Measurements from ENCODE around the gene GSTM4. TPM values are rescaled to one million over a fixed set of nuclear protein-coding genes. Genes with fewer than 3 reads are reported as not detected.

The GSTM4 gene
- total RNA-seq, 2 experiments from 2014 or later: 8.3 to 10.5 TPM

DNA sequence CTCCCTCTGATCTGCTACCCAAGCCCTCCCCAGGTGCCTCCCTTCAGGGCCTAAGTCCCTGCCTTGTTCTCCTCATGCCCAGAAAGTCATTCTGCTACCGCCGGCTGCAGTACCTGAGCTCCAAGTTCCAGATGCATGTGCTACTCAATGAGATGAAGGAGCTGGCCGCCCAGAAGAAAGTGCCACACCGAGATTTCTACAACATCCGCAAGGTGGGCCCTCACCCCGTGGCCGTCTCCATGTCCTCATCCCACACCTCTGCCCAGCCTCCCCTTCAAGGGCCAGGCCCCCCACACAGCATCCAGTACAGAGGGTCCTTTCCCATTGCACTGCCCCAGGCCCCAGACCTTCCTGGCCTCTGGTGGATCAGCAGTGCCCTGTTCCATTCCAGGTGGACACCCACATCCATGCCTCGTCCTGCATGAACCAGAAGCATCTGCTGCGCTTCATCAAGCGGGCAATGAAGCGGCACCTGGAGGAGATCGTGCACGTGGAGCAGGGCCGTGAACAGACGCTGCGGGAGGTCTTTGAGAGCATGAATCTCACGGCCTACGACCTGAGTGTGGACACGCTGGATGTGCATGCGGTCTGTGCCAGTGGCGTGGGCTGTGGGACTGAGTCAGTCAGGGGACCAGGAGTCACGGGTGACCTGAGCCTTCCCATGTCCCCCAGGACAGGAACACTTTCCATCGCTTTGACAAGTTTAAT lies 28.1 kb upstream of the GSTM4 start:
- Mint-ChIP-seq H3K4me3 (no peak overlapping the region), H3K27ac (peak overlapping the region; percentile 1), H3K9me3 (no peaks in the 10 kb centered on the region), H3K36me3 (ENCODE audit: low read depth) (peaks cover 30% of the 10 kb centered on the region), H3K4me1 (ENCODE audit: low read depth) (peaks cover 17% of the 10 kb centered on the region), H3K27me3 (no peaks in the 10 kb centered on the region)
- intact Hi-C loops (cut with micrococcal nuclease): no loop called here
- ATAC-seq (no peak), DNase-seq (no peak)
- TF ChIP-seq, protein P1, sequence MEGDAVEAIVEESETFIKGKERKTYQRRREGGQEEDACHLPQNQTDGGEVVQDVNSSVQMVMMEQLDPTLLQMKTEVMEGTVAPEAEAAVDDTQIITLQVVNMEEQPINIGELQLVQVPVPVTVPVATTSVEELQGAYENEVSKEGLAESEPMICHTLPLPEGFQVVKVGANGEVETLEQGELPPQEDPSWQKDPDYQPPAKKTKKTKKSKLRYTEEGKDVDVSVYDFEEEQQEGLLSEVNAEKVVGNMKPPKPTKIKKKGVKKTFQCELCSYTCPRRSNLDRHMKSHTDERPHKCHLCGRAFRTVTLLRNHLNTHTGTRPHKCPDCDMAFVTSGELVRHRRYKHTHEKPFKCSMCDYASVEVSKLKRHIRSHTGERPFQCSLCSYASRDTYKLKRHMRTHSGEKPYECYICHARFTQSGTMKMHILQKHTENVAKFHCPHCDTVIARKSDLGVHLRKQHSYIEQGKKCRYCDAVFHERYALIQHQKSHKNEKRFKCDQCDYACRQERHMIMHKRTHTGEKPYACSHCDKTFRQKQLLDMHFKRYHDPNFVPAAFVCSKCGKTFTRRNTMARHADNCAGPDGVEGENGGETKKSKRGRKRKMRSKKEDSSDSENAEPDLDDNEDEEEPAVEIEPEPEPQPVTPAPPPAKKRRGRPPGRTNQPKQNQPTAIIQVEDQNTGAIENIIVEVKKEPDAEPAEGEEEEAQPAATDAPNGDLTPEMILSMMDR (IDR thresholded peaks at IDR 0.05): no peak
- POLR2A ChIA-PET: interaction anchor here (1.1 kb wide), 1 partner anchor 9 kb away, joined by 4 read pairs; no protein-coding TSS in a partner anchor
- CTCF ChIA-PET: interaction anchor here (1.3 to 18.5 kb wide), 5 partner anchors 12 to 86 kb away, joined by 3 to 294 read pairs (median 29); partner anchors contain the start of genes GNAI3 and GPR61

DNA sequence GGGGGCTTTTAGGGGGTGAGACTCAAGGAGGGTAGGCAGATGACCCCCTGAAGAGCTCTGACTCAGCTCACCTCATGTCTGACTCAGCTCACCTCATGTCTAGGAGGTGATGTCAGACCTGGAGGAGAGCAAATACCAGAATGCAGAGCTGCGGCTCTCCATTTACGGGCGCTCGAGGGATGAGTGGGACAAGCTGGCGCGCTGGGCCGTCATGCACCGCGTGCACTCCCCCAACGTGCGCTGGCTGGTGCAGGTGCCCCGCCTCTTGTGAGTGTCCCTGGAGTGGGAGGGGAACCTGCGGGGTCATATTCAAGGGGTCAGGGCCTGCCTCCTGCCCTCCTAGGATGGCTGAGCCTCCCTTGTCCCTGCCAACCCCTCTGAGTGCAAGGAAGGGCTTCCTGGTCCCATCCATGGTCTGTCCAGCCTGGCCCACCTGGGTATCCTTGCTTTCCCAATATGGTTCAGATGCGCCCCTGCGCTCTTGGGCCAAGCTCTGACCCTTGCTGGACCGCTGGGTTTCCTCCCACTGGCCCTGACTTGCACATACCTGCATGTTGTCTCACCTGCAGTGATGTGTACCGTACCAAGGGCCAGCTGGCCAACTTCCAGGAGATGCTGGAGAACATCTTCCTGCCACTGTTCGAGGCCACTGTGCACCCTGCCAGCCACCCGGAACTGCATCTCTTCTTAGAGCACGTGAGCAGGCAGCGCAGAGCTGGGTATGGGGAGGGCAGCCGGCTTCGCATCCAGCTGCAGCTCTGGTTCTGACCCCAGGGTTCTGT lies 27.2 kb upstream of the GSTM4 start:
- intact Hi-C loops (cut with micrococcal nuclease): no loop called here
- Mint-ChIP-seq H3K27me3 (no peaks in the 10 kb centered on the region), H3K4me3 (no peak overlapping the region), H3K27ac (no peak overlapping the region), H3K4me1 (ENCODE audit: low read depth) (peaks cover 9% of the 10 kb centered on the region), H3K9me3 (no peaks in the 10 kb centered on the region), H3K36me3 (ENCODE audit: low read depth) (peaks cover 30% of the 10 kb centered on the region)
- ChIA-PET CTCF (interaction anchor here (1.1 to 18.5 kb wide), 10 partner anchors 9 to 356 kb away, joined by 3 to 294 read pairs (median 7); partner anchors contain the start of genes AHCYL1, AMPD2, GNAI3 and GNAT2), POLR2A (interaction anchor here (0.7 to 1.1 kb wide), 5 partner anchors 8 to 80 kb away, joined by 3 to 4 read pairs (median 3); partner anchors contain the start of genes AMPD2 and GNAT2)
- ATAC-seq (peak; percentile 31), DNase-seq (no peak)
- TF ChIP-seq, protein P1 (IDR thresholded peaks at IDR 0.05): no peak

DNA sequence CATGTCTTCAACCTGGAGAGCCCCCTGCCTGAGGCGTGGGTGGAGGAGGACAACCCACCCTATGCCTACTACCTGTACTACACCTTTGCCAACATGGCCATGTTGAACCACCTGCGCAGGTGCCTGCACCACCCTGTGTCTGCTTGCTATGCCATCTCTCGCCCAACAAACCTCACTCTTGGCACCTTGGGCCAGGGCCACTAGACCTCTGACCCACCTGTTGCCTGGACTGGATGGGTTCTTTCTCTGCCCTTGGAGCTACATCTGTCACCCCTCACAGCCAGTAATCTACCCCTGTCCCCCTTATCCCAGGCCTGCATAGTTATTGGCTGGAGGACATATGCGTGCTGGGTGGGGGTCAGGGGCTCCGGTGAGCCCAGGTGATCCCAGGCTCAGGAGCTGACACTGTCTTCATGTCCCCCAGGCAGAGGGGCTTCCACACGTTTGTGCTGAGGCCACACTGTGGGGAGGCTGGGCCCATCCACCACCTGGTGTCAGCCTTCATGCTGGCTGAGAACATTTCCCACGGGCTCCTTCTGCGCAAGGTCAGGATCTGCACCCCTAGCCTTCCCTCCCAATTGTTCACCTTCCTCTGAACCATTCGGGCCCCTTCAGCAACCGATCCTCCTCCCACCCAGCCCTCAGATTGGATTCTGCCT lies 26.4 kb upstream of the GSTM4 start:
- Mint-ChIP-seq H3K9me3 (no peaks in the 10 kb centered on the region), H3K27me3 (no peaks in the 10 kb centered on the region), H3K4me1 (ENCODE audit: low read depth) (peaks cover 7% of the 10 kb centered on the region), H3K4me3 (no peak overlapping the region), H3K27ac (no peak overlapping the region), H3K36me3 (ENCODE audit: low read depth) (peaks cover 30% of the 10 kb centered on the region)
- DNase-seq: no peak
- ATAC-seq: no peak
- ChIA-PET POLR2A (interaction anchor here (0.7 to 1.1 kb wide), 5 partner anchors 10 to 81 kb away, joined by 3 to 4 read pairs (median 3); partner anchors contain the start of genes AMPD2, GNAI3 and GNAT2), CTCF (interaction anchor here (0.6 to 18.5 kb wide), 19 partner anchors 10 to 355 kb away, joined by 3 to 294 read pairs (median 4); partner anchors contain the start of genes AHCYL1, AMPD2, GNAI3 and GNAT2)
- intact Hi-C loops (cut with micrococcal nuclease): no loop called here
- TF ChIP-seq, protein P1 (IDR thresholded peaks at IDR 0.05): no peak

DNA sequence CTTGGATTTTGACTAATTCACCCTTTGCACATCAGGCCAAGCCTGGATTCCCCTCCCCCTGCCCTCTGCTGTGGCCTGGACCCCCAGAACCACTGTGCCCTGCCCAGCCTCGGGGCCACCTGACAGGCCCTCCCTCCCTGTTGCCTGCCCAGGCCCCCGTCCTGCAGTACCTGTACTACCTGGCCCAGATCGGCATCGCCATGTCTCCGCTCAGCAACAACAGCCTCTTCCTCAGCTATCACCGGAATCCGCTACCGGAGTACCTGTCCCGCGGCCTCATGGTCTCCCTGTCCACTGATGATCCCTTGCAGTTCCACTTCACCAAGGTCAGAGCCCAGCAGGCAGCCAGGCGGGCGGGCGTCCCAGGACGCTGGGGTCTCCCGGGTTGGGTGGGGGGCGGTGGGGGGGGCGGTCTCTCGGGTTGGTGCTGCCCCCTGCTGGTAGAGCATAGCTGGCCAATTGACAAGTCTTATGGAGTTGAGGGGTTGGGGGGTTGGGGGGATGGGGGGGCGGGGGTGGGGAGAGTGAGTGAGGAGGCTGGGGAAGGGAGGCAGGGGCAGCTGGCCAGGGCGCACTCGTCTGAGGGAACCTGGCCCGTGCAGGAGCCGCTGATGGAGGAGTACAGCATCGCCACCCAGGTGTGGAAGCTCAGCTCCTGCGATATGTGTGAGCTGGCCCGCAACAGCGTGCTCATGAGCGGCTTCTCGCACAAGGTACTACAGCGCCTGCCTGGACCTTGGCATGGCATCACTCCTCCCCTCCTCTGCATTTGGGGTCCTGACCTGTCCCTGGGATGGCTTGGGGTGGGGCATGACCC lies 25.6 kb upstream of the GSTM4 start:
- peaks cover 30% of the 10 kb centered on the region for H3K36me3 Mint-ChIP-seq (ENCODE audit: low read depth)
- ChIA-PET CTCF (interaction anchor here (0.6 to 18.5 kb wide), 20 partner anchors 9 to 354 kb away, joined by 3 to 294 read pairs (median 4); partner anchors contain the start of genes AHCYL1, AMPD2, GNAI3 and GNAT2), POLR2A (interaction anchor here (0.8 to 1.1 kb wide), 2 partner anchors 82 kb away, joined by 4 read pairs; partner anchors contain the start of gene GNAI3)
- peaks cover 10% of the 10 kb centered on the region for H3K4me1 Mint-ChIP-seq (ENCODE audit: low read depth)
- DNase-seq (peak; percentile 57), ATAC-seq (no peak)
- H3K27me3 Mint-ChIP-seq: no peaks in the 10 kb centered on the region
- intact Hi-C loops (cut with micrococcal nuclease): no loop called here
- no peaks in the 10 kb centered on the region for H3K9me3 Mint-ChIP-seq
- no peak overlapping the region for H3K27ac Mint-ChIP-seq
- TF ChIP-seq, protein P1 (IDR thresholded peaks at IDR 0.05): peak; percentile 53
- H3K4me3 Mint-ChIP-seq: no peak overlapping the region
